HepG2 (cell line): ENCODE data around the gene B4GALT5. TPM values are rescaled to one million over a fixed set of nuclear protein-coding genes. Genes with fewer than 3 reads are reported as not detected.
A peak's percentile ranks its signal among the peaks of the same experiment; 100 is the strongest.

Experiments used
- ARNT ChIP-seq: fragments of 450-650 bp; IDR thresholded peaks from 2 replicates; pipeline ENCODE4 v1.6.1; 2017
- CTCF ChIP-seq: sonication (generic); formaldehyde crosslinking; IDR thresholded peaks from 2 replicates; pipeline ENCODE4 v1.5.0; 2020; ENCODE audit warnings: mild to moderate bottlenecking, missing genetic modification reagents, moderate library complexity
- MBNL3 ChIP-seq: fragments of 250-450 bp; sonication (Bioruptor Pico); conservative IDR thresholded peaks from 2 replicates; pipeline ENCODE4 v1.8.0; 2022; ENCODE audit warnings: mild to moderate bottlenecking, inconsistent platforms
- MIER3 ChIP-seq: IDR thresholded peaks from 2 replicates; pipeline ENCODE4 v1.6.1; 2016; ENCODE audit warnings: missing compliant biosample characterization, borderline replicate concordance
- PAWR ChIP-seq: sonication (generic); formaldehyde crosslinking; IDR thresholded peaks from 2 replicates; pipeline ENCODE4 v1.4.0; 2020; ENCODE audit warnings: missing genetic modification reagents, mild to moderate bottlenecking, borderline replicate concordance
- RARA ChIP-seq: IDR thresholded peaks from 2 replicates; pipeline ENCODE4 v1.6.1; 2016; ENCODE audit warnings: missing genetic modification reagents, missing compliant biosample characterization
- TEAD3 ChIP-seq: optimal IDR thresholded peaks from 2 replicates; pipeline ENCODE3; 2016; ENCODE audit warnings: borderline replicate concordance
- TRAFD1 ChIP-seq: sonication (generic); formaldehyde crosslinking; IDR thresholded peaks from 2 replicates; pipeline ENCODE4 v1.5.1; 2020; ENCODE audit warnings: missing genetic modification reagents, mild to moderate bottlenecking, borderline replicate concordance
- ZBTB43 ChIP-seq: sonication (generic); formaldehyde crosslinking; conservative IDR thresholded peaks from 2 replicates; pipeline ENCODE4 v1.4.0; 2020; ENCODE audit warnings: missing genetic modification reagents
- ZFP36L1 ChIP-seq: sonication (generic); formaldehyde crosslinking; IDR thresholded peaks from 2 replicates; pipeline ENCODE4 v1.8.0; 2022; ENCODE audit warnings: mild to moderate bottlenecking, missing genetic modification reagents, moderate library complexity
- ZFYVE20 ChIP-seq: sonication (generic); formaldehyde crosslinking; IDR thresholded peaks from 2 replicates; pipeline ENCODE4 v1.8.0; 2023; ENCODE audit warnings: low read depth, mild to moderate bottlenecking, moderate library complexity, missing genetic modification reagents, borderline replicate concordance
- ZIK1 ChIP-seq: sonication (generic); formaldehyde crosslinking; IDR thresholded peaks from 2 replicates; pipeline ENCODE4 v1.5.0; 2020; ENCODE audit warnings: mild to moderate bottlenecking, low read depth, missing genetic modification reagents, borderline replicate concordance
- ZNF10 ChIP-seq: sonication (generic); formaldehyde crosslinking; IDR thresholded peaks from 2 replicates; pipeline ENCODE4 v1.4.0; 2020; ENCODE audit warnings: mild to moderate bottlenecking, low read depth, missing genetic modification reagents, borderline replicate concordance
- ZNF383 ChIP-seq: sonication (generic); formaldehyde crosslinking; IDR thresholded peaks from 2 replicates; pipeline ENCODE4 v1.4.0; 2020; ENCODE audit warnings: missing genetic modification reagents, mild to moderate bottlenecking, borderline replicate concordance
- ZNF615 ChIP-seq: sonication (generic); formaldehyde crosslinking; IDR thresholded peaks from 2 replicates; pipeline ENCODE4 v1.5.0; 2020; ENCODE audit warnings: mild to moderate bottlenecking, missing genetic modification reagents, borderline replicate concordance
- ZNF678 ChIP-seq: sonication (generic); formaldehyde crosslinking; IDR thresholded peaks from 2 replicates; pipeline ENCODE4 v1.4.0; 2020; ENCODE audit warnings: mild to moderate bottlenecking, missing genetic modification reagents
- ZNF709 ChIP-seq: sonication (generic); formaldehyde crosslinking; IDR thresholded peaks from 2 replicates; pipeline ENCODE4 v1.5.0; 2020; ENCODE audit warnings: mild to moderate bottlenecking, missing genetic modification reagents
- ZNF724P ChIP-seq: sonication (generic); formaldehyde crosslinking; IDR thresholded peaks from 2 replicates; pipeline ENCODE4 v1.8.0; 2022; ENCODE audit warnings: missing genetic modification reagents, borderline replicate concordance
- polyA plus RNA-seq, 8 experiments: library from polyadenylated mRNA; depleted of rRNA in 3 of 8; stranded (reverse) in 7 of 8; unstranded in 1 of 8; fragments of >200 nt; fragmentation: Illumina TruSeq in 4 of 8; extraction: Trizol in 4 of 8; gene quantifications; 2 replicates each; pipeline versions ENCODE4 v1.2.1 to v1.2.3, GENCODE V29; 2011 to 2016; ENCODE audit warnings: low read depth in 4 of 8, missing spikeins in 1 of 8, mixed read lengths in 1 of 8; ENCODE audit not compliant: insufficient read depth in 1 of 8
- total RNA-seq, 5 experiments: library from RNA; depleted of rRNA; stranded (reverse); fragments of >200 nt; fragmentation: Illumina TruSeq; extraction: Trizol; gene quantifications; 2 replicates each; pipeline ENCODE4 v1.2.3, GENCODE V29; 2016; ENCODE audit warnings: low read depth in 1 of 5
- TF ChIP-seq, protein P1 (sequence below): sonication (generic); formaldehyde crosslinking; IDR thresholded peaks from 2 replicates; pipeline ENCODE4 v1.5.0; 2020; ENCODE audit warnings: mild to moderate bottlenecking, missing genetic modification reagents
- TF ChIP-seq, protein P2 (sequence below): sonication (generic); formaldehyde crosslinking; IDR thresholded peaks from 2 replicates; pipeline ENCODE4 v1.5.0; 2020; ENCODE audit warnings: missing genetic modification reagents
- TF ChIP-seq, protein P3 (sequence below): sonication (generic); formaldehyde crosslinking; IDR thresholded peaks from 2 replicates; pipeline ENCODE4 v1.5.0; 2020; ENCODE audit warnings: missing genetic modification reagents

B4GALT5 gene
- total and polyA plus RNA-seq, 2 of the 13 experiments (the other 11 are each of a cell fraction or from before 2014, with no cell fraction given), result 27.3 to 30.9 TPM

DNA sequence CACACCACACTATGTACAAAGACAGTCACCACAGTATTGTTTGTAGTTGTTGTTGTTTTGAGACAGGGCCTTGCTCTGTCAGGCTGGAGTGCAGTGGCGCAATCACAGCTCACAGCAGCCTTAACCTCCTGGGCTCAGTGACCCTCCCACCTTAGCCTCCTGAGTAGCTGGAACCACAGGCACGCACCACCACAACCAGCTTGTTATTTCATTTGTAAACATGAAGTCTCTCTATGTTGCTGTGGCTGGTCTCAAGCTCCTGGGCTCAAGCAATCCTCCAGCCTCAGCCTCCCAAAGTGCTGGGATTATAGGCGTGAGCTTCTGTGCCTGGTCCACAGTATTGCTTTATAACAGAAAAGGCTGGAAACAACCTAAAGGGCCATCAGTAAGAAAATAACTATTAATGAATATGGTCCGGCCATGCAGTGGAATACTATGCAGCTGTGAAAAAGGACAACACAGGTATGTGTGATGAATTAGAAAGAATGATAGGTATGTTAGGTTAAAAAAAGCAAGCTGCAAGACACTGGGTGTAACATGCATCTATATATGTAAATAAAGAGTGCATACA is 115.8 kb downstream of the B4GALT5 start (continued):
- no peak for TF ChIP-seq ZBTB43
- TF ChIP-seq ZNF678 (CRISPR knock-in tag), result no peak
- no peak for TF ChIP-seq CTCF
- TF ChIP-seq TEAD3 (CRISPR knock-in tag), result no peak
- TF ChIP-seq MBNL3 (CRISPR knock-in tag), result no peak
- no peak for TF ChIP-seq ZNF10 (CRISPR knock-in tag)
- TF ChIP-seq ZNF709, result no peak
- no peak for TF ChIP-seq PAWR (CRISPR knock-in tag)
- no peak for TF ChIP-seq ZNF615 (CRISPR knock-in tag)
- TF ChIP-seq ARNT, result no peak
- no peak for TF ChIP-seq ZFYVE20 (CRISPR knock-in tag)
- TF ChIP-seq, protein P1, sequence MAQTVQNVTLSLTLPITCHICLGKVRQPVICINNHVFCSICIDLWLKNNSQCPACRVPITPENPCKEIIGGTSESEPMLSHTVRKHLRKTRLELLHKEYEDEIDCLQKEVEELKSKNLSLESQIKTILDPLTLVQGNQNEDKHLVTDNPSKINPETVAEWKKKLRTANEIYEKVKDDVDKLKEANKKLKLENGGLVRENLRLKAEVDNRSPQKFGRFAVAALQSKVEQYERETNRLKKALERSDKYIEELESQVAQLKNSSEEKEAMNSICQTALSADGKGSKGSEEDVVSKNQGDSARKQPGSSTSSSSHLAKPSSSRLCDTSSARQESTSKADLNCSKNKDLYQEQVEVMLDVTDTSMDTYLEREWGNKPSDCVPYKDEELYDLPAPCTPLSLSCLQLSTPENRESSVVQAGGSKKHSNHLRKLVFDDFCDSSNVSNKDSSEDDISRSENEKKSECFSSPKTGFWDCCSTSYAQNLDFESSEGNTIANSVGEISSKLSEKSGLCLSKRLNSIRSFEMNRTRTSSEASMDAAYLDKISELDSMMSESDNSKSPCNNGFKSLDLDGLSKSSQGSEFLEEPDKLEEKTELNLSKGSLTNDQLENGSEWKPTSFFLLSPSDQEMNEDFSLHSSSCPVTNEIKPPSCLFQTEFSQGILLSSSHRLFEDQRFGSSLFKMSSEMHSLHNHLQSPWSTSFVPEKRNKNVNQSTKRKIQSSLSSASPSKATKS (CRISPR knock-in tag), result no peak
- no peak for TF ChIP-seq ZNF383
- TF ChIP-seq, protein P2, sequence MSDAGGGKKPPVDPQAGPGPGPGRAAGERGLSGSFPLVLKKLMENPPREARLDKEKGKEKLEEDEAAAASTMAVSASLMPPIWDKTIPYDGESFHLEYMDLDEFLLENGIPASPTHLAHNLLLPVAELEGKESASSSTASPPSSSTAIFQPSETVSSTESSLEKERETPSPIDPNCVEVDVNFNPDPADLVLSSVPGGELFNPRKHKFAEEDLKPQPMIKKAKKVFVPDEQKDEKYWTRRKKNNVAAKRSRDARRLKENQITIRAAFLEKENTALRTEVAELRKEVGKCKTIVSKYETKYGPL (CRISPR knock-in tag), result no peak
- TF ChIP-seq MIER3 (CRISPR knock-in tag), result no peak
- TF ChIP-seq RARA (CRISPR knock-in tag), result peak; percentile 11; the same call in 1 of the 2 replicates
- no peak for TF ChIP-seq ZFP36L1 (CRISPR knock-in tag)
- no peak for TF ChIP-seq ZNF724P (CRISPR knock-in tag)
- no peak for TF ChIP-seq TRAFD1 (CRISPR knock-in tag)
- TF ChIP-seq ZIK1 (CRISPR knock-in tag), result no peak
- TF ChIP-seq, protein P3, sequence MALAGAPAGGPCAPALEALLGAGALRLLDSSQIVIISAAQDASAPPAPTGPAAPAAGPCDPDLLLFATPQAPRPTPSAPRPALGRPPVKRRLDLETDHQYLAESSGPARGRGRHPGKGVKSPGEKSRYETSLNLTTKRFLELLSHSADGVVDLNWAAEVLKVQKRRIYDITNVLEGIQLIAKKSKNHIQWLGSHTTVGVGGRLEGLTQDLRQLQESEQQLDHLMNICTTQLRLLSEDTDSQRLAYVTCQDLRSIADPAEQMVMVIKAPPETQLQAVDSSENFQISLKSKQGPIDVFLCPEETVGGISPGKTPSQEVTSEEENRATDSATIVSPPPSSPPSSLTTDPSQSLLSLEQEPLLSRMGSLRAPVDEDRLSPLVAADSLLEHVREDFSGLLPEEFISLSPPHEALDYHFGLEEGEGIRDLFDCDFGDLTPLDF, result no peak
